Pancreas (tissue), 10 donors: ENCODE measurements around the gene CCNF. TPM values are rescaled to one million over a fixed set of nuclear protein-coding genes. Genes with fewer than 3 reads are reported as not detected.

Experiments used
- ATAC-seq, 4 donors: fragments of 200-7000 bp; cut with Tn5 transposase; one replicate each; pipeline versions ENCODE4 v1.8.0 to v1.9.1; 2020; ENCODE audit warnings: mild to moderate bottlenecking in 4 of 4, moderate library complexity in 4 of 4
- DNase-seq, 6 donors: peaks; one replicate each; pipeline ENCODE4 v3.0.0-alpha.2; 2020
- FAIRE-seq: peaks from 2 replicates; lab custom pipeline; 2012; peaks lifted over from hg19 to GRCh38; lab: Jason Lieb, UNC
- H3K27ac ChIP-seq, 4 donors: fragments of 200-600 bp; sonication (generic); 1 replicate in 3 of 4; 2 replicates in 1 of 4; pipeline versions ENCODE4 v1.5.0 to v1.8.0; 2020
- H3K27me3 ChIP-seq, 4 donors: fragments of 200-600 bp; one replicate each; pipeline ENCODE4 v1.8.0; 2021
- H3K36me3 ChIP-seq, 3 donors: fragments of 200-600 bp; sonication (generic) in 1 of 3; one replicate each; pipeline versions ENCODE4 v1.5.0 to v1.8.0; 2020 to 2021
- H3K4me1 ChIP-seq, 3 donors: fragments of 200-600 bp; one replicate each; pipeline ENCODE4 v1.8.0; 2021
- H3K4me3 ChIP-seq, 4 donors: fragments of 200-600 bp; sonication (generic) in 2 of 4; one replicate each; pipeline versions ENCODE4 v1.5.0 to v1.8.0; 2020 to 2021
- H3K9me3 ChIP-seq, 4 donors: fragments of 200-600 bp; one replicate each; pipeline ENCODE4 v1.8.0; 2021
- CTCF ChIP-seq, 4 donors: fragments of 200-600 bp; sonication (generic) in 3 of 4; IDR thresholded peaks; one replicate each; pipeline versions ENCODE4 v1.5.0 to v1.8.0; 2021; ENCODE audit warnings: antibody characterized with exemption in 4 of 4
- WGBS, 2 donors: extraction: QIAGEN DNeasy Blood & Tissue Kit; methylation state at CpG; one replicate each; pipeline ENCODE4 v1.1.7; 2013; 5-methylcytosine and 5-hydroxymethylcytosine counted together
- intact Hi-C, 3 donors: fragments of 100-400 bp; cut with DNase I; formaldehyde crosslinking; loops; one replicate each; pipeline versions ENCODE4 v1.11.1 to v1.14.2; 2022
- polyA plus RNA-seq, 2 donors: library from polyadenylated mRNA; stranded (reverse); fragments of 200-250 nt; gene quantifications; one replicate each; pipeline ENCODE4 v1.2.3, GENCODE V29; 2013
- total RNA-seq, 6 donors: library from RNA; stranded (reverse); fragmentation: NEBNext Ultra II Directional in 4 of 6; extraction: Animal tissue kit (Norgen Biotek cat#: 25700) in 4 of 6; gene quantifications; one replicate each; pipeline versions ENCODE4 v1.2.1 to v1.2.4, GENCODE V29; 2021 to 2023
- donor health status: healthy with polysubstance abuse.
- donor health status: DM: no; HTN: no; CAD: no; lungs with moderate emphysema.
- donor health status: DM: no; HTN: no; CAD: no.
- donor health status: control.
- donor health status: control.
- donor health status: Bipolar disorder and iron deficiency.
- donor health status: DM: yes; HTN: yes; CAD: no.
- donor health status: DM: no; HTN: no; CAD: no.
- donor health status: DM: no; HTN: no; CAD: no.
- donor health status: DM: yes; HTN: yes; CAD: no.

CCNF gene
- total and polyA plus RNA-seq, 8 donors, result 0.69 to 2.6 (median 1.1) TPM

GRCh38 chr16:2455081-2455845, 26.0 kb downstream of the CCNF start:
- FAIRE-seq (no peak), ATAC-seq (no peak), DNase-seq (no peak)
- Histone ChIP-seq H3K9me3 (no peaks in the 10 kb centered on the region), H3K4me1 (peaks cover 0 to 7% (median 0%) of the 10 kb centered on the region in 3 donors), H3K27ac (no peak overlapping the region), H3K4me3 (no peak overlapping the region), H3K27me3 (no peaks in the 10 kb centered on the region), H3K36me3 (no peaks in the 10 kb centered on the region)
- intact Hi-C loops, result no loop called here
- WGBS, 2 donors, result 94 to 97% methylated on average over 28 of the region's 28 CpGs
- no peak for TF ChIP-seq CTCF (IDR thresholded peaks at IDR 0.05)

- 95 to 96% methylated on average over 21 of the region's 21 CpGs for WGBS, 2 donors
- intact Hi-C loops, result no loop called here
- no peak for ATAC-seq
- Histone ChIP-seq H3K27ac (no peak overlapping the region), H3K4me1 (peaks cover 0 to 8% (median 0%) of the 10 kb centered on the region in 3 donors), H3K9me3 (no peaks in the 10 kb centered on the region), H3K4me3 (no peak overlapping the region), H3K36me3 (no peaks in the 10 kb centered on the region), H3K27me3 (no peaks in the 10 kb centered on the region)
- DNase-seq, result no peak
- no peak for FAIRE-seq
- no peak for TF ChIP-seq CTCF (IDR thresholded peaks at IDR 0.05)
Measured at GRCh38 chr16:2456551-2457153, 27.4 kb downstream of the CCNF start.

GRCh38 chr16:2457267-2457666, 28.0 kb downstream of the CCNF start:
- no peak for FAIRE-seq
- DNase-seq, result no peak
- peaks cover 0 to 8% (median 0%) of the 10 kb centered on the region in 3 donors for H3K4me1 ChIP-seq
- no peaks in the 10 kb centered on the region for H3K36me3 ChIP-seq
- H3K4me3 ChIP-seq, result no peak overlapping the region
- intact Hi-C loops, result no loop called here
- H3K27me3 ChIP-seq, result no peaks in the 10 kb centered on the region
- H3K27ac ChIP-seq, result no peak overlapping the region
- 84 to 87% methylated on average over 13 of the region's 13 CpGs for WGBS, 2 donors
- ATAC-seq, result no peak
- H3K9me3 ChIP-seq, result no peaks in the 10 kb centered on the region
- no peak for TF ChIP-seq CTCF (IDR thresholded peaks at IDR 0.05)

- no peaks in the 10 kb centered on the region for H3K9me3 ChIP-seq
- H3K4me3 ChIP-seq, result no peak overlapping the region
- no peak overlapping the region for H3K27ac ChIP-seq
- ATAC-seq (no peak), DNase-seq (no peak), FAIRE-seq (no peak)
- WGBS, 2 donors, result 76 to 77% methylated on average over 7 of the region's 7 CpGs
- peaks cover 0 to 8% (median 0%) of the 10 kb centered on the region in 3 donors for H3K4me1 ChIP-seq
- H3K27me3 ChIP-seq, result no peaks in the 10 kb centered on the region
- intact Hi-C loops, result no loop called here
- no peaks in the 10 kb centered on the region for H3K36me3 ChIP-seq
- no peak for TF ChIP-seq CTCF (IDR thresholded peaks at IDR 0.05)
Measured at GRCh38 chr16:2457946-2458345, 28.7 kb downstream of the CCNF start.
